AG08395 (cell line): ENCODE measurements around the gene ID3.

Experiments used
- DNase-seq: peaks from one replicate; pipeline ENCODE4 v3.0.0; 2012; ENCODE audit warnings: mixed read lengths, low spot score

Gene ID3

GRCh38 chr1:23564529-23565122 is 5.3 kb upstream of the ID3 start:
- no peak for DNase-seq

- no peak for DNase-seq
Observed at GRCh38 chr1:23563755-23564374, 4.6 kb upstream of the ID3 start.

- no peak for DNase-seq
Observed at GRCh38 chr1:23563003-23563402, 3.7 kb upstream of the ID3 start.

- peak; percentile 96 for DNase-seq
Observed at GRCh38 chr1:23562137-23562876, 3.0 kb upstream of the ID3 start.

GRCh38 chr1:23561813-23562100 is 2.5 kb upstream of the ID3 start:
- no peak for DNase-seq

- DNase-seq, result no peak
Observed at GRCh38 chr1:23561076-23561812, 1.9 kb upstream of the ID3 start.

- DNase-seq, result peak; percentile 22
Observed at GRCh38 chr1:23559985-23560741, 862 bp upstream of the ID3 start.

- DNase-seq, result no peak
Observed at GRCh38 chr1:23558872-23559135, 497 bp downstream of the ID3 start.

- DNase-seq, result peak; percentile 20
Observed at GRCh38 chr1:23558140-23558871, 995 bp downstream of the ID3 start.

GRCh38 chr1:23557471-23558124 is 1.7 kb downstream of the ID3 start:
- no peak for DNase-seq

- no peak for DNase-seq
Observed at GRCh38 chr1:23556635-23557470, 2.4 kb downstream of the ID3 start.

- DNase-seq, result peak; percentile 22
Observed at GRCh38 chr1:23555986-23556634, 3.2 kb downstream of the ID3 start.

- no peak for DNase-seq
Observed at GRCh38 chr1:23555270-23555985, 3.9 kb downstream of the ID3 start.

- peak; percentile 81 for DNase-seq
Observed at GRCh38 chr1:23554481-23555269, 4.6 kb downstream of the ID3 start.

GRCh38 chr1:23554127-23554480 is 5.2 kb downstream of the ID3 start:
- no peak for DNase-seq

- DNase-seq, result no peak
Observed at GRCh38 chr1:23553231-23554126, 5.8 kb downstream of the ID3 start.

- no peak for DNase-seq
Observed at GRCh38 chr1:23551849-23552248, 7.5 kb downstream of the ID3 start.
